Measurements from ENCODE around the gene CHRM4. TPM values are rescaled to one million over a fixed set of nuclear protein-coding genes. Genes with fewer than 3 reads are reported as not detected.

The CHRM4 gene
- total and polyA plus RNA-seq, 2 of the 13 experiments (the other 11 are each of a cell fraction or from before 2014, with no cell fraction given): 0.13 to 0.21 TPM

GRCh38 chr11:46369458-46370152 lies 22.0 kb downstream of the CHRM4 start (continued):
- TF ChIP-seq, protein P1, sequence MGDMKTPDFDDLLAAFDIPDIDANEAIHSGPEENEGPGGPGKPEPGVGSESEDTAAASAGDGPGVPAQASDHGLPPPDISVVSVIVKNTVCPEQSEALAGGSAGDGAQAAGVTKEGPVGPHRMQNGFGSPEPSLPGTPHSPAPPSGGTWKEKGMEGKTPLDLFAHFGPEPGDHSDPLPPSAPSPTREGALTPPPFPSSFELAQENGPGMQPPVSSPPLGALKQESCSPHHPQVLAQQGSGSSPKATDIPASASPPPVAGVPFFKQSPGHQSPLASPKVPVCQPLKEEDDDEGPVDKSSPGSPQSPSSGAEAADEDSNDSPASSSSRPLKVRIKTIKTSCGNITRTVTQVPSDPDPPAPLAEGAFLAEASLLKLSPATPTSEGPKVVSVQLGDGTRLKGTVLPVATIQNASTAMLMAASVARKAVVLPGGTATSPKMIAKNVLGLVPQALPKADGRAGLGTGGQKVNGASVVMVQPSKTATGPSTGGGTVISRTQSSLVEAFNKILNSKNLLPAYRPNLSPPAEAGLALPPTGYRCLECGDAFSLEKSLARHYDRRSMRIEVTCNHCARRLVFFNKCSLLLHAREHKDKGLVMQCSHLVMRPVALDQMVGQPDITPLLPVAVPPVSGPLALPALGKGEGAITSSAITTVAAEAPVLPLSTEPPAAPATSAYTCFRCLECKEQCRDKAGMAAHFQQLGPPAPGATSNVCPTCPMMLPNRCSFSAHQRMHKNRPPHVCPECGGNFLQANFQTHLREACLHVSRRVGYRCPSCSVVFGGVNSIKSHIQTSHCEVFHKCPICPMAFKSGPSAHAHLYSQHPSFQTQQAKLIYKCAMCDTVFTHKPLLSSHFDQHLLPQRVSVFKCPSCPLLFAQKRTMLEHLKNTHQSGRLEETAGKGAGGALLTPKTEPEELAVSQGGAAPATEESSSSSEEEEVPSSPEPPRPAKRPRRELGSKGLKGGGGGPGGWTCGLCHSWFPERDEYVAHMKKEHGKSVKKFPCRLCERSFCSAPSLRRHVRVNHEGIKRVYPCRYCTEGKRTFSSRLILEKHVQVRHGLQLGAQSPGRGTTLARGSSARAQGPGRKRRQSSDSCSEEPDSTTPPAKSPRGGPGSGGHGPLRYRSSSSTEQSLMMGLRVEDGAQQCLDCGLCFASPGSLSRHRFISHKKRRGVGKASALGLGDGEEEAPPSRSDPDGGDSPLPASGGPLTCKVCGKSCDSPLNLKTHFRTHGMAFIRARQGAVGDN (CRISPR knock-in tag; IDR thresholded peaks at IDR 0.05): peak; percentile 68
- no peak for TF ChIP-seq NFIB (CRISPR knock-in tag; IDR thresholded peaks at IDR 0.05; ENCODE audit: borderline replicate concordance)
- TF ChIP-seq, protein P2, sequence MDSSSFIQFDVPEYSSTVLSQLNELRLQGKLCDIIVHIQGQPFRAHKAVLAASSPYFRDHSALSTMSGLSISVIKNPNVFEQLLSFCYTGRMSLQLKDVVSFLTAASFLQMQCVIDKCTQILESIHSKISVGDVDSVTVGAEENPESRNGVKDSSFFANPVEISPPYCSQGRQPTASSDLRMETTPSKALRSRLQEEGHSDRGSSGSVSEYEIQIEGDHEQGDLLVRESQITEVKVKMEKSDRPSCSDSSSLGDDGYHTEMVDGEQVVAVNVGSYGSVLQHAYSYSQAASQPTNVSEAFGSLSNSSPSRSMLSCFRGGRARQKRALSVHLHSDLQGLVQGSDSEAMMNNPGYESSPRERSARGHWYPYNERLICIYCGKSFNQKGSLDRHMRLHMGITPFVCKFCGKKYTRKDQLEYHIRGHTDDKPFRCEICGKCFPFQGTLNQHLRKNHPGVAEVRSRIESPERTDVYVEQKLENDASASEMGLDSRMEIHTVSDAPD (CRISPR knock-in tag; IDR thresholded peaks at IDR 0.05): 0 out of 2 replicates have a peak, but pooled peaks have one; percentile 49
- TF ChIP-seq GABPB1 (CRISPR knock-in tag; IDR thresholded peaks at IDR 0.05): peak; percentile 15; the same call in 1 of the 2 replicates
- TF ChIP-seq, protein P3, sequence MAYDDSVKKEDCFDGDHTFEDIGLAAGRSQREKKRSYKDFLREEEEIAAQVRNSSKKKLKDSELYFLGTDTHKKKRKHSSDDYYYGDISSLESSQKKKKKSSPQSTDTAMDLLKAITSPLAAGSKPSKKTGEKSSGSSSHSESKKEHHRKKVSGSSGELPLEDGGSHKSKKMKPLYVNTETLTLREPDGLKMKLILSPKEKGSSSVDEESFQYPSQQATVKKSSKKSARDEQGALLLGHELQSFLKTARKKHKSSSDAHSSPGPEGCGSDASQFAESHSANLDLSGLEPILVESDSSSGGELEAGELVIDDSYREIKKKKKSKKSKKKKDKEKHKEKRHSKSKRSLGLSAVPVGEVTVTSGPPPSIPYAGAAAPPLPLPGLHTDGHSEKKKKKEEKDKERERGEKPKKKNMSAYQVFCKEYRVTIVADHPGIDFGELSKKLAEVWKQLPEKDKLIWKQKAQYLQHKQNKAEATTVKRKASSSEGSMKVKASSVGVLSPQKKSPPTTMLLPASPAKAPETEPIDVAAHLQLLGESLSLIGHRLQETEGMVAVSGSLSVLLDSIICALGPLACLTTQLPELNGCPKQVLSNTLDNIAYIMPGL (CRISPR knock-in tag; IDR thresholded peaks at IDR 0.05; ENCODE audit: borderline replicate concordance in 1 of 2, low read depth in 1 of 2): 0 out of 4 replicates have a peak, but pooled peaks of 1 of the 2 experiments have one; percentile 57
- TF ChIP-seq ZNF333 (CRISPR knock-in tag; IDR thresholded peaks at IDR 0.05; ENCODE audit: borderline replicate concordance): no peak
- peak; percentile 61 for TF ChIP-seq STAG1 (CRISPR knock-in tag; IDR thresholded peaks at IDR 0.05)
- no peak for TF ChIP-seq ZNF670 (CRISPR knock-in tag; IDR thresholded peaks at IDR 0.05; ENCODE audit: borderline replicate concordance)
- TF ChIP-seq MAFF (IDR thresholded peaks at IDR 0.05; ENCODE audit: low read depth, low read length): no peak
- TF ChIP-seq, protein P4, sequence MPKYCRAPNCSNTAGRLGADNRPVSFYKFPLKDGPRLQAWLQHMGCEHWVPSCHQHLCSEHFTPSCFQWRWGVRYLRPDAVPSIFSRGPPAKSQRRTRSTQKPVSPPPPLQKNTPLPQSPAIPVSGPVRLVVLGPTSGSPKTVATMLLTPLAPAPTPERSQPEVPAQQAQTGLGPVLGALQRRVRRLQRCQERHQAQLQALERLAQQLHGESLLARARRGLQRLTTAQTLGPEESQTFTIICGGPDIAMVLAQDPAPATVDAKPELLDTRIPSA (CRISPR knock-in tag; IDR thresholded peaks at IDR 0.05; ENCODE audit: borderline replicate concordance): peak; percentile 66; the same call in 1 of the 2 replicates
- TF ChIP-seq, protein P5, sequence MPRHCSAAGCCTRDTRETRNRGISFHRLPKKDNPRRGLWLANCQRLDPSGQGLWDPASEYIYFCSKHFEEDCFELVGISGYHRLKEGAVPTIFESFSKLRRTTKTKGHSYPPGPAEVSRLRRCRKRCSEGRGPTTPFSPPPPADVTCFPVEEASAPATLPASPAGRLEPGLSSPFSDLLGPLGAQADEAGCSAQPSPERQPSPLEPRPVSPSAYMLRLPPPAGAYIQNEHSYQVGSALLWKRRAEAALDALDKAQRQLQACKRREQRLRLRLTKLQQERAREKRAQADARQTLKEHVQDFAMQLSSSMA (CRISPR knock-in tag; IDR thresholded peaks at IDR 0.05): no peak
- no peak for TF ChIP-seq ZNF550 (CRISPR knock-in tag; IDR thresholded peaks at IDR 0.05; ENCODE audit: borderline replicate concordance)
- peak; percentile 64 for TF ChIP-seq HNRNPLL (IDR thresholded peaks at IDR 0.05; ENCODE audit: low read depth, low read length, poor library complexity, severe bottlenecking)
- 0 out of 2 replicates have a peak, but pooled peaks have one; percentile 49 for TF ChIP-seq PCBP1 (IDR thresholded peaks at IDR 0.05; ENCODE audit: borderline replicate concordance, low read depth, low read length)
